ENCODE results near the gene IFI44L. TPM values are rescaled to one million over a fixed set of nuclear protein-coding genes. Genes with fewer than 3 reads are reported as not detected.

The IFI44L gene
- total RNA-seq = 100 to 1,000 TPM; 358 to 374 TPM

GRCh38 chr1:78619803-78620579, at the start of gene IFI44L:
TSS of gene IFI44L (plus strand) at chr1:78620448. CDS start at chr1:78627916, 7,468 bp downstream.
- ChIA-PET CTCF (interaction anchor here (0.6 to 1.9 kb wide), 8 partner anchors 9 to 1006 kb away, joined by 3 to 6 read pairs (median 4); partner anchors contain the start of gene IFI44), POLR2A (interaction anchor here (1.1 to 2.0 kb wide), 6 partner anchors 30 to 641 kb away, joined by 3 to 21 read pairs (median 6); partner anchors contain the start of genes DNAJB4, FUBP1 and IFI44)
- H3K27ac Mint-ChIP-seq = peak within 1 kb of the TSS; percentile 98
- H3K4me1 Mint-ChIP-seq = peaks cover 53% of the 10 kb centered on the region
- H3K9me3 Mint-ChIP-seq = no peaks in the 10 kb centered on the region
- H3K4me3 Mint-ChIP-seq = peak within 1 kb of the TSS; percentile 100
- H3K36me3 Mint-ChIP-seq (ENCODE audit: low read depth) = peaks cover 43% of the 10 kb centered on the region
- peak; percentile 84 for DNase-seq
- peaks cover 4% of the 10 kb centered on the region for H3K27me3 Mint-ChIP-seq

DNA sequence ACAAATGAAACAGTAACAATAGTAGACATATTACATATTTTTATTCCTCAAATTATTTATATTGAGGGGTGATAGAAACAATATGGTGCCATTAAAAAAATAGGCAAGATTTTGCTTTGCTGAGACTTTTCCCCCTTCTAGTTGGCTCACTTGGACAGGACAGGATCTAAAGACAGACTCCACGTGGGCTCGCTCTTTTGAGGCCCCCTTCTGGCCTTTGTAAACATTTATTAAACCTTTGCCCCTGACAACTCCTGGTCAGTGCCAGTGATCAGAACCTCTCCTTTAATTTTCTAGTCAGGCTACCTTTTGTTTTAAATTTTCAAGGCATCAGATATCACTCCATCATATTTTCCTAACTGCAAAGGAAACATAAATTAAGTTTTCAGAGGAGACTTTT, 49.7 kb upstream of the IFI44L start:
- H3K27me3 Mint-ChIP-seq = no peaks in the 10 kb centered on the region
- H3K9me3 Mint-ChIP-seq = no peaks in the 10 kb centered on the region
- CTCF ChIA-PET = no interaction called here
- no peaks in the 10 kb centered on the region for H3K36me3 Mint-ChIP-seq (ENCODE audit: low read depth)
- no peak for DNase-seq
- no peaks in the 10 kb centered on the region for H3K4me1 Mint-ChIP-seq
- no peak overlapping the region for H3K27ac Mint-ChIP-seq
- no peak overlapping the region for H3K4me3 Mint-ChIP-seq
- POLR2A ChIA-PET = no interaction called here

DNA sequence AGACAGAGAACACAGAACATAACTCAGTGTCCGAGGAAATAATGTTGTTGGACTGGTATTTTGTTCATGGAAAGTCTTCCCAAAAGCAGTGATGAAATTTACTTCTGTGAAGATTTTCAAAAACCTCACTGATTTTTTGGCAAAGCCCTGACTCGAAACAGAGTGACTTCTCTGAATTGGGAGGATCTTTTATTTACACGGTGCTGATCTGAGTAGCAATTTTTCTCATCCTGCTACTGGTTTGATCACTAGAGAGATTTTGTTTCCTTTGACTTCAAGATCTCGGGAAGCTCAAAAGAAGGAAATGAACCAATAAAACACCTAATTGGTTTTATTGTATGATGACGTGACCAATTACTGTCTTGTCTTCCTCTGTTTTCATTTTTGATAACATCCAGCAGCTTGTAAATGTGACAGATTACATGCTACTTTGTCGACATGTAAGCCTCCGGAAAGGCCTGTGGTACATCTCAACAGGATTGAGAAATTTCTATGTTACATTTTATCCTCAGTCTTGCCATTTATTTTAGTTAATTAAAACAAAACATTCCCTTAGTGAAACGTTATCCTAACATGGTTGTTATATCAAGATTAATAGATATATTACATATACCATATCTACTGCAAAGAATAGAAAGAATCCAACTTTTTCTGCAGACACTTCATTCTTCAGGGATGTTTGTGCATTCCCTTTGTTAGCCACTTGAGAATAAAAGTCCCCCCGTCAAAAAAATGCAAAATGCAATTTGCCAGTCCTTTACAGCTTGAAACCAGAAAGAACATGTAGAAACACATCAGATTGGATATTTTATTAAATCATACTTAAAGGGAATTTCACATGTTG, 42.8 kb upstream of the IFI44L start:
- POLR2A ChIA-PET = no interaction called here
- Mint-ChIP-seq H3K4me3 (no peak overlapping the region), H3K9me3 (no peaks in the 10 kb centered on the region), H3K36me3 (ENCODE audit: low read depth) (no peaks in the 10 kb centered on the region), H3K27ac (no peak overlapping the region), H3K4me1 (no peaks in the 10 kb centered on the region), H3K27me3 (no peaks in the 10 kb centered on the region)
- no peak for DNase-seq
- CTCF ChIA-PET = no interaction called here

- Mint-ChIP-seq H3K27ac (no peak overlapping the region), H3K27me3 (peaks cover 14% of the 10 kb centered on the region), H3K4me3 (no peak overlapping the region), H3K4me1 (no peaks in the 10 kb centered on the region), H3K36me3 (ENCODE audit: low read depth) (no peaks in the 10 kb centered on the region), H3K9me3 (no peaks in the 10 kb centered on the region)
- POLR2A ChIA-PET = no interaction called here
- DNase-seq = no peak
- CTCF ChIA-PET = no interaction called here
Measured at GRCh38 chr1:78586572-78586971, 33.7 kb upstream of the IFI44L start.

DNA sequence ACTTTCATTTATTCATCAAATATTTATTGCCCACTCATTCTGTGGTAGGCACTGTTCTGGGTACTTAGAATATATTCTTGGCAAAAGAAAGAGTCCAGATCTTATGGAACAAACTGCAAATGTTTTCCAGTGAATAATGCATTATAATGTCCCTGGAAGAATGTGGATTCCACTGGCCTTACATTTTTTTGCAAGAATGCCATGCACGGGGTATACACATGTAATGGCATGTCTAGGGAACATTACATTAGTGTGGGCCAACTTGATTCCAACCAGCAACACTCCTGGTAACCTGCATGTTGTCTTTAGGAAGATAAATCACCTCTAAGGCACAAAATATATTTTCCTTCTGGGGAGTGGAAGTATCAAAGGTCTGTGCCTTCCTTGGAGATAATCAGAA, 33.0 kb upstream of the IFI44L start:
- CTCF ChIA-PET = no interaction called here
- POLR2A ChIA-PET = no interaction called here
- no peaks in the 10 kb centered on the region for H3K9me3 Mint-ChIP-seq
- no peak overlapping the region for H3K27ac Mint-ChIP-seq
- H3K4me3 Mint-ChIP-seq = no peak overlapping the region
- H3K36me3 Mint-ChIP-seq (ENCODE audit: low read depth) = no peaks in the 10 kb centered on the region
- no peaks in the 10 kb centered on the region for H3K4me1 Mint-ChIP-seq
- H3K27me3 Mint-ChIP-seq = peaks cover 14% of the 10 kb centered on the region
- no peak for DNase-seq

- no peak overlapping the region for H3K4me3 Mint-ChIP-seq
- no peak for DNase-seq
- CTCF ChIA-PET = interaction anchor here (0.7 to 1.4 kb wide), 2 partner anchors 15 to 460 kb away, joined by 3 read pairs; no protein-coding TSS in a partner anchor
- H3K4me1 Mint-ChIP-seq = no peaks in the 10 kb centered on the region
- no peaks in the 10 kb centered on the region for H3K9me3 Mint-ChIP-seq
- POLR2A ChIA-PET = no interaction called here
- H3K36me3 Mint-ChIP-seq (ENCODE audit: low read depth) = no peaks in the 10 kb centered on the region
- H3K27me3 Mint-ChIP-seq = peaks cover 20% of the 10 kb centered on the region
- H3K27ac Mint-ChIP-seq = no peak overlapping the region
Measured at GRCh38 chr1:78591971-78592370, 28.3 kb upstream of the IFI44L start.

- H3K27me3 Mint-ChIP-seq = peaks cover 8% of the 10 kb centered on the region
- DNase-seq = no peak
- H3K27ac Mint-ChIP-seq = no peak overlapping the region
- POLR2A ChIA-PET = no interaction called here
- no peaks in the 10 kb centered on the region for H3K9me3 Mint-ChIP-seq
- no peaks in the 10 kb centered on the region for H3K36me3 Mint-ChIP-seq (ENCODE audit: low read depth)
- no peak overlapping the region for H3K4me3 Mint-ChIP-seq
- H3K4me1 Mint-ChIP-seq = no peaks in the 10 kb centered on the region
- CTCF ChIA-PET = no interaction called here
Measured at GRCh38 chr1:78599294-78599693, 21.0 kb upstream of the IFI44L start.

DNA sequence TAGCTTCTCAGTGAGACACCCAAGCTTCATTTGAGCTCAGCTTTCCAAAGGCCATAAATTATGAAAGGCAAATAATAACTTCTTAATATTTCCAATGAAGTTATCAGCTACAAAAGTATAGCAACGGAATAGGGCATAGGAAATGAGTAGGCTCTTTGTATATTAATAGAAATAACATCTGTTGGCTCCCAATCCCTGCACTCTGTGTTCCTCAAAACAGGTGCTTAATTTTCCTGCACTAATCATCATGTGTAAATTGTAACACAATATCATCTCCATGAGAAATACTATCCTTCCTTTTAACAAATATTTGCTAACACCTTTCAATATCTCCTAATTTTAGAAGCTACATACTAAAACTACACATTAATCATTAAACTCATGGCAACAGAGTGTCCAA, 19.2 kb upstream of the IFI44L start:
- Mint-ChIP-seq H3K27ac (no peak overlapping the region), H3K4me3 (no peak overlapping the region), H3K27me3 (peaks cover 8% of the 10 kb centered on the region), H3K36me3 (ENCODE audit: low read depth) (no peaks in the 10 kb centered on the region), H3K4me1 (no peaks in the 10 kb centered on the region), H3K9me3 (no peaks in the 10 kb centered on the region)
- POLR2A ChIA-PET = no interaction called here
- CTCF ChIA-PET = interaction anchor here (1.1 to 1.2 kb wide), 3 partner anchors 16 to 301 kb away, joined by 3 read pairs; no protein-coding TSS in a partner anchor
- DNase-seq = no peak

DNA sequence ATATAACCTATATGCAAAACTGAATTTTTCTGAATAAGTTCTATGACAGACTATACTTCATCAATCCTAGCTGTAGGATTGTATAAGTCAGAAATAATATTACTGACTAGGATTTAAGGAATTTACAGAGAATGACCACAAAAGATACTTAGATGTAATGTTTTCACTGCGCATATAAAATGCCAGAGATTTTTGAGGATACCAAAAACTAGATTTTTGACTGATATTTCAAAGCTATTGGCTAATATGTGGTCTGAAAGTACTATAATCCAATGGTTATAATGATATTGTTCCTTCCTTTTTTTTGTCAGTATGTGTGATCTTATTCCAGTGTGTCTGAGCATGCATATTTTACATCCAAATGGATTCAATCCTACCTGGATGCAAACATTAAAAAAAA, 17.0 kb upstream of the IFI44L start:
- Mint-ChIP-seq H3K27me3 (peaks cover 8% of the 10 kb centered on the region), H3K9me3 (no peaks in the 10 kb centered on the region), H3K4me3 (no peak overlapping the region), H3K27ac (no peak overlapping the region), H3K4me1 (peaks cover 4% of the 10 kb centered on the region), H3K36me3 (ENCODE audit: low read depth) (no peaks in the 10 kb centered on the region)
- ChIA-PET POLR2A (no interaction called here), CTCF (interaction anchor here (0.9 to 2.0 kb wide), 2 partner anchors 14 to 552 kb away, joined by 3 to 5 read pairs; no protein-coding TSS in a partner anchor)
- DNase-seq = no peak

DNA sequence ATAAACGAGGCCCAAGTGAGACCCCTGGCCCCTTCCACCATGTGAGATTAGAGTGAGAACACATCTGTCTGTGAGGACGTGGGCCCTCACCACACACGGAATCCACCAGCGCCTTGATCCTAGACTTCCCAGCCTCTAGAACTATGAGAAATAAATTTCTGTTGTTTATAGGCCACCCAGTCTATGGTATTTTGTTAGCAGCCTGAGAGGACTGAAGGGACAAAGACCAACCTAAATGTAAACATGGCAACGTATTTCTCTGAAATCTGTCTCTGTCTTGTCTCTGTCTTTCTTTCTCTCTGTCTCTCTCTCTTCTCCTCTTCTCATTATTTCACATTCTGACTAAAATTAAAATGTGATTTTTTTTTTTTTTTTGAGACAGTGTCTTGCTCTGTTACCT, 15.6 kb upstream of the IFI44L start:
- Mint-ChIP-seq H3K9me3 (no peaks in the 10 kb centered on the region), H3K27ac (no peak overlapping the region), H3K4me3 (no peak overlapping the region), H3K27me3 (peaks cover 10% of the 10 kb centered on the region), H3K36me3 (ENCODE audit: low read depth) (no peaks in the 10 kb centered on the region), H3K4me1 (peaks cover 4% of the 10 kb centered on the region)
- CTCF ChIA-PET = interaction anchor here (3.6 kb wide), 1 partner anchor 12 kb away, joined by 13 read pairs; no protein-coding TSS in a partner anchor
- DNase-seq = no peak
- POLR2A ChIA-PET = no interaction called here

DNA sequence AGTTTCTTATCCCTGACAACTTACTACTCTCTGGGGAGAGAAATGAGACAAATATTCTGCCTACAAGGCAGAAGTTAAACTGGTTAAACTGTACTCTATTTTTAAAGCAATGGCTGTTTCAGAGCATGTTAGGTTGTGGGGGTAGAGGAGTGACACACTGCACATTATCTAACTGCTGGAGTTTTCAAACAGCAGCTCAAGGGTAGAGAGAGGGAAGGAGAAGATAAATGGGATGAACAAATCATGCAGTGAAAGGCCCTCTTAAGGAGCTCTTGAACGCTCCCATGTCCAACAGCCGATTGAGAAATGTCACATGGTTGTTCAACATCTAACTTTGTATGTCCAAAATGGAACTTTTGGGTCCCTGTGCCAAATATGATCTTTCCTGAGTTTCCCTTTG, 14.0 kb upstream of the IFI44L start:
- ChIA-PET POLR2A (no interaction called here), CTCF (interaction anchor here (0.6 to 3.6 kb wide), 2 partner anchors 11 to 397 kb away, joined by 3 to 13 read pairs; no protein-coding TSS in a partner anchor)
- no peaks in the 10 kb centered on the region for H3K9me3 Mint-ChIP-seq
- no peak overlapping the region for H3K4me3 Mint-ChIP-seq
- no peaks in the 10 kb centered on the region for H3K36me3 Mint-ChIP-seq (ENCODE audit: low read depth)
- DNase-seq = no peak
- H3K27ac Mint-ChIP-seq = no peak overlapping the region
- H3K27me3 Mint-ChIP-seq = peaks cover 19% of the 10 kb centered on the region
- peaks cover 4% of the 10 kb centered on the region for H3K4me1 Mint-ChIP-seq

DNA sequence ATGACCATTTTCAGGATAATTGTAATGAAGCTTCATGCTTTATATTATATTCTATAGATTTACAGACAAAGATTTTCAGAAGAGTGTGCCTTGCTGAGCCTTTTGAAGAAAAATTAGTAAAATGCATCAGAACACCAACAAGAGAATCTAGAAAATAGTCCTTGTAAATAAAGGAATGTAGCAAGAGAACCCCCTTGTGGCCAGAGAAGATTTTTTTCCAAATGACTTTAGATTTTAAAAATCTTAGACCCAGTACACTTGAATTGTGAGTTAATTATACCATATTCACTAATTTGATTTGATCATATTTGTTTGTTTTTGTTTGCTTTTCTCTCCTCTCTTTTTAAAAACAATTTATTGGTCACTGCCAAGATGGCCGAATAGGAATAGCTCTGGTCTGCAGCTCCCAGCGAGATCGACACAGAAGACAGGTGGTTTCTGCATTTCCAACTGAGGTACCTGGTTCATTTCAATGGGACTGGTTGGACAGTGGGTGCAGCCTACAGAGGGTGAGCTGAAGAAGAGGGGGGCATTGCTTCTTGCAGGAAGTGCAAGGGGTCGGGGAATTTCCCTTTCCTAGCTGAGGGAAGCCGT, 12.8 kb upstream of the IFI44L start:
- DNase-seq = no peak
- peak overlapping the region; percentile 43 for H3K27ac Mint-ChIP-seq
- no peak overlapping the region for H3K4me3 Mint-ChIP-seq
- H3K9me3 Mint-ChIP-seq = no peaks in the 10 kb centered on the region
- H3K36me3 Mint-ChIP-seq (ENCODE audit: low read depth) = no peaks in the 10 kb centered on the region
- ChIA-PET CTCF (interaction anchor here (0.8 to 3.6 kb wide), 6 partner anchors 10 to 475 kb away, joined by 3 to 13 read pairs (median 4); no protein-coding TSS in a partner anchor), POLR2A (no interaction called here)
- H3K27me3 Mint-ChIP-seq = peaks cover 24% of the 10 kb centered on the region
- H3K4me1 Mint-ChIP-seq = peaks cover 4% of the 10 kb centered on the region

DNA sequence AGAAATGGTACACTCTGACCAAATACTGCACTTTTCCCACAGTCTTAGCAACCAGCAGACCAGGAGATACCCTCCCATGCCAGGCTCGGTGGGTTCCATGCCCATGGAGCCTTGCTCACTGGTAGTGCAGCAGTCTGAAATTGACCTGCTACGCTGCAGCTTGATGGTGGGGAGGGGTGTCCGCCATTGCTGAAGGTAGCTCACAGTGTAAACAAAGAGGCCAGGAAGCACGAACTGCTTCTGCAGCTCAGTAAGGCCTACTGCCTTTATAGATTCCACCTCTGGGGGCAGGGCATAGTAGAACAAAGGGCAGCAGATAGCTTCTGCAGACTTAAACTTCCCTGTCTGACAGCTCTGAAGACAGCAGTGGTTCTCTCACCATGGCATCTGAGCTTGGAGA, 12.3 kb upstream of the IFI44L start:
- no peak overlapping the region for H3K27ac Mint-ChIP-seq
- H3K9me3 Mint-ChIP-seq = no peaks in the 10 kb centered on the region
- H3K4me1 Mint-ChIP-seq = peaks cover 4% of the 10 kb centered on the region
- DNase-seq = peak; percentile 15
- CTCF ChIA-PET = interaction anchor here (1.3 to 3.6 kb wide), 5 partner anchors 9 to 476 kb away, joined by 3 to 13 read pairs (median 6); no protein-coding TSS in a partner anchor
- peaks cover 29% of the 10 kb centered on the region for H3K27me3 Mint-ChIP-seq
- no peaks in the 10 kb centered on the region for H3K36me3 Mint-ChIP-seq (ENCODE audit: low read depth)
- no peak overlapping the region for H3K4me3 Mint-ChIP-seq
- POLR2A ChIA-PET = no interaction called here
